Measurements from ENCODE around the gene IMP3. TPM values are rescaled to one million over a fixed set of nuclear protein-coding genes. Genes with fewer than 3 reads are reported as not detected.

Gene IMP3
- total and polyA plus RNA-seq, 11 donors: 37.1 to 151 (median 44.5) TPM

Other genes starting within 250 kb of the IMP3 start
- gene SIN3A, start 188.5 kb downstream of the IMP3 start, total RNA-seq: 10 to 100 TPM; 17.1 to 43.5 (median 31.8) TPM
- gene SIN3A, start 188.5 kb downstream of the IMP3 start, polyA plus RNA-seq: 10 to 100 TPM in 1 of 2 donors, 1 to 10 TPM in 1; 5.6 to 17.7 TPM
- 10 to 100 TPM in 3 of 9 donors, 1 to 10 TPM in 6; 4.6 to 16.8 (median 8.8) TPM for gene PTPN9, start 60.9 kb downstream of the IMP3 start, total RNA-seq
- 1 to 10 TPM; 2.4 to 7.7 TPM for gene PTPN9, start 60.9 kb downstream of the IMP3 start, polyA plus RNA-seq
- gene SNUPN, start 14.5 kb downstream of the IMP3 start, total RNA-seq: 10 to 100 TPM; 13.2 to 21.6 (median 14.5) TPM
- gene SNUPN, start 14.5 kb downstream of the IMP3 start, polyA plus RNA-seq: 10 to 100 TPM; 14.1 to 15.5 TPM
- gene SNX33, start 7.7 kb upstream of the IMP3 start, total RNA-seq: 10 to 100 TPM in 6 of 9 donors, 1 to 10 TPM in 3; 8.3 to 20.9 (median 11.6) TPM
- gene SNX33, start 7.7 kb upstream of the IMP3 start, polyA plus RNA-seq: 1 to 10 TPM; 7.7 to 9.2 TPM
- gene CSPG4, start 72.6 kb upstream of the IMP3 start, total RNA-seq: 10 to 100 TPM in 8 of 9 donors, 1 to 10 TPM in 1; 9.0 to 46.9 (median 18.8) TPM
- gene CSPG4, start 72.6 kb upstream of the IMP3 start, polyA plus RNA-seq: 10 to 100 TPM in 1 of 2 donors, 1 to 10 TPM in 1; 8.5 to 13.9 TPM
- 10 to 100 TPM; 22.8 to 39.4 (median 28.5) TPM for gene UBE2Q2, start 203.2 kb upstream of the IMP3 start, total RNA-seq
- 10 to 100 TPM; 13.6 to 18.2 TPM for gene UBE2Q2, start 203.2 kb upstream of the IMP3 start, polyA plus RNA-seq